Naive thymus-derived CD8-positive, alpha-beta T cell (primary cell): Measurements from ENCODE around the gene MAEA. TPM values are rescaled to one million over a fixed set of nuclear protein-coding genes. Genes with fewer than 3 reads are reported as not detected.
"Not testable (repeated sequence)": the region's sequence is repeated elsewhere in the genome, so short reads cannot be mapped to it uniquely, and the experiment has no call there.

Experiments
- ATAC-seq, 2 donors: fragments of 150-1000 bp; cut with Tn5 transposase in 1 of 2; sonication (Bioruptor Pico), chemical (Tn5 transposase) in 1 of 2; 1 replicate in 1 of 2; 2 replicates in 1 of 2; pipeline ENCODE4 v1.10.0; 2021; ENCODE audit warnings: mild to moderate bottlenecking in 2 of 2, moderate library complexity in 2 of 2
- POLR2A ChIA-PET: fragments of 350-600 bp; sonication (Branson Sonifier 250); formaldehyde crosslinking; loops from one replicate; lab custom pipeline; 2021; ENCODE audit warnings: antibody characterized with exemption; lab: Charles Lee
- DNase-seq, 10 donors: peaks; one replicate each; pipeline versions ENCODE4 v3.0.0 to v3.0.0-alpha.2; 2020 to 2022
- H3K27ac Mint-ChIP-seq, 10 donors: one replicate each; pipeline ENCODE4 v1.8.0; 2020 to 2022; ENCODE audit warnings: mild to moderate bottlenecking in 10 of 10, mixed read lengths in 10 of 10, moderate library complexity in 4 of 10, inconsistent platforms in 1 of 10
- H3K27me3 Mint-ChIP-seq, 5 donors: one replicate each; pipeline ENCODE4 v1.8.0; 2021 to 2022; ENCODE audit warnings: mixed read lengths in 5 of 5
- H3K36me3 Mint-ChIP-seq, 3 donors: one replicate each; pipeline ENCODE4 v1.8.0; 2020 to 2022; ENCODE audit warnings: mixed read lengths in 3 of 3, mild to moderate bottlenecking in 2 of 3, inconsistent platforms in 1 of 3
- H3K4me1 Mint-ChIP-seq, 4 donors: one replicate each; pipeline ENCODE4 v1.8.0; 2021 to 2022; ENCODE audit warnings: mixed read lengths in 4 of 4
- H3K4me3 Mint-ChIP-seq, 10 donors: one replicate each; pipeline ENCODE4 v1.8.0; 2020 to 2022; ENCODE audit warnings: mild to moderate bottlenecking in 10 of 10, mixed read lengths in 10 of 10, moderate library complexity in 6 of 10, inconsistent platforms in 1 of 10
- H3K9me3 Mint-ChIP-seq, 9 donors: one replicate each; pipeline ENCODE4 v1.8.0; 2020 to 2022; ENCODE audit warnings: mixed read lengths in 9 of 9, mild to moderate bottlenecking in 3 of 9, inconsistent platforms in 1 of 9, moderate library complexity in 1 of 9
- polyA plus RNA-seq, 3 donors: library from polyadenylated mRNA; unstranded; fragments of 300-500 nt; fragmentation: Illumina TruSeq; gene quantifications; one replicate each; pipeline ENCODE4 v1.2.3, GENCODE V29; 2021
- total RNA-seq, 8 experiments: library from RNA in 2 of 8; stranded (reverse) in 2 of 8; gene quantifications; one replicate each; pipeline ENCODE4 v1.2.3 and lab custom pipeline; 2021 to 2026

The MAEA gene
- total and polyA plus RNA-seq, 5 experiments from 2014 or later, result 56.7 to 112 (median 75.1) TPM

GRCh38 chr4:1328267-1329155, 38.8 kb downstream of the MAEA start:
- POLR2A ChIA-PET, result interaction anchor here (0.8 to 2.6 kb wide), 5 partner anchors 12 to 39 kb away, joined by 3 to 27 read pairs (median 3); partner anchors contain the start of genes MAEA and UVSSA
- peak in 1 of 10 donors; percentile 61 for DNase-seq

GRCh38 chr4:1329408-1330371, 40.0 kb downstream of the MAEA start:
- peak overlapping the region in 9 of 10 donors; percentile 40 to 80 (median 76) for H3K4me3 Mint-ChIP-seq
- no peaks in the 10 kb centered on the region for H3K9me3 Mint-ChIP-seq
- H3K36me3 Mint-ChIP-seq, result peaks cover 0 to 35% (median 2%) of the 10 kb centered on the region in 3 donors
- H3K4me1 Mint-ChIP-seq, result peaks cover 17 to 43% (median 32%) of the 10 kb centered on the region in 4 donors
- DNase-seq (peak in 9 of 10 donors; percentile 33 to 79 (median 57)), ATAC-seq (peak; percentile 64 to 79)
- POLR2A ChIA-PET, result interaction anchor here (0.6 to 2.6 kb wide), 9 partner anchors 10 to 533 kb away, joined by 3 to 27 read pairs (median 3); partner anchors contain the start of genes CTBP1, MAEA and UVSSA
- peak overlapping the region; percentile 87 to 98 (median 95) for H3K27ac Mint-ChIP-seq
- H3K27me3 Mint-ChIP-seq, result no peaks in the 10 kb centered on the region

More at GRCh38 chr4:1328267-1329155, 38.8 kb downstream of the MAEA start:
- Mint-ChIP-seq H3K36me3 (peaks cover 0 to 28% (median 2%) of the 10 kb centered on the region in 3 donors), H3K27me3 (no peaks in the 10 kb centered on the region), H3K4me1 (peaks cover 17 to 40% (median 29%) of the 10 kb centered on the region in 4 donors), H3K27ac (peak overlapping the region in 9 of 10 donors; percentile 71 to 96 (median 93)), H3K4me3 (peak overlapping the region in 3 of 10 donors; percentile 64 to 80 (median 69)), H3K9me3 (no peaks in the 10 kb centered on the region)
- ATAC-seq, result no peak

GRCh38 chr4:1330761-1331590, 41.3 kb downstream of the MAEA start:
- POLR2A ChIA-PET, result interaction anchor here (0.6 to 2.6 kb wide), 6 partner anchors 15 to 532 kb away, joined by 3 to 27 read pairs (median 4); partner anchors contain the start of genes CTBP1, MAEA and UVSSA
- peak; percentile 85 to 87 for ATAC-seq
- peaks cover 0 to 40% (median 2%) of the 10 kb centered on the region in 3 donors for H3K36me3 Mint-ChIP-seq
- H3K9me3 Mint-ChIP-seq, result no peaks in the 10 kb centered on the region
- H3K4me3 Mint-ChIP-seq, result peak overlapping the region; percentile 40 to 79 (median 70)
- H3K4me1 Mint-ChIP-seq, result peaks cover 20 to 48% (median 32%) of the 10 kb centered on the region in 4 donors
- peak overlapping the region; percentile 87 to 98 (median 96) for H3K27ac Mint-ChIP-seq
- H3K27me3 Mint-ChIP-seq, result no peaks in the 10 kb centered on the region
- peak in 9 of 10 donors; percentile 28 to 84 (median 74) for DNase-seq

- H3K27me3 Mint-ChIP-seq, result no peaks in the 10 kb centered on the region
- H3K4me1 Mint-ChIP-seq, result peaks cover 20 to 44% (median 33%) of the 10 kb centered on the region in 4 donors
- no peak for ATAC-seq
- peak overlapping the region in 6 of 10 donors; percentile 39 to 70 (median 57) for H3K4me3 Mint-ChIP-seq
- POLR2A ChIA-PET, result interaction anchor here (1.9 kb wide), 1 partner anchor 15 kb away, joined by 11 read pairs; the partner anchor contains the start of gene UVSSA
- H3K9me3 Mint-ChIP-seq, result no peaks in the 10 kb centered on the region
- DNase-seq, result peak in 1 of 10 donors; percentile 24
- peak overlapping the region in 8 of 10 donors; percentile 63 to 92 (median 83) for H3K27ac Mint-ChIP-seq
- H3K36me3 Mint-ChIP-seq, result peaks cover 0 to 46% (median 2%) of the 10 kb centered on the region in 3 donors
Measured at GRCh38 chr4:1331591-1332353, 42.1 kb downstream of the MAEA start.

- Mint-ChIP-seq H3K9me3 (no peaks in the 10 kb centered on the region), H3K4me3 (peak overlapping the region in 1 of 10 donors; percentile 10), H3K27ac (peak overlapping the region in 3 of 10 donors; percentile 18 to 92 (median 20)), H3K36me3 (peaks cover 0 to 53% (median 8%) of the 10 kb centered on the region in 3 donors), H3K27me3 (no peaks in the 10 kb centered on the region), H3K4me1 (peaks cover 20 to 48% (median 38%) of the 10 kb centered on the region in 4 donors)
- POLR2A ChIA-PET, result interaction anchor here (1.9 kb wide), 1 partner anchor 14 kb away, joined by 11 read pairs; the partner anchor contains the start of gene UVSSA
- peak in 1 of 10 donors; percentile 44 for DNase-seq
- ATAC-seq, result no peak
Measured at GRCh38 chr4:1332686-1333085, 43.0 kb downstream of the MAEA start.

GRCh38 chr4:1333256-1333655, 43.6 kb downstream of the MAEA start:
- DNase-seq (no peak), ATAC-seq (no peak)
- Mint-ChIP-seq H3K27ac (peak overlapping the region in 2 of 10 donors; percentile 25 to 56), H3K36me3 (peaks cover 0 to 56% (median 10%) of the 10 kb centered on the region in 3 donors), H3K9me3 (no peaks in the 10 kb centered on the region), H3K27me3 (no peaks in the 10 kb centered on the region), H3K4me3 (no peak overlapping the region), H3K4me1 (peaks cover 20 to 50% (median 38%) of the 10 kb centered on the region in 4 donors)
- POLR2A ChIA-PET, result interaction anchor here (1.9 kb wide), 1 partner anchor 13 kb away, joined by 11 read pairs; the partner anchor contains the start of gene UVSSA

GRCh38 chr4:1333851-1334578, 44.3 kb downstream of the MAEA start:
- not testable (repeated sequence) for H3K27me3 Mint-ChIP-seq, H3K4me3 Mint-ChIP-seq, DNase-seq, ATAC-seq, H3K9me3 Mint-ChIP-seq
- peak overlapping the region in 5 of 10 donors; percentile 43 to 85 (median 51) for H3K27ac Mint-ChIP-seq
- H3K4me1 Mint-ChIP-seq, result peaks cover 20 to 48% (median 35%) of the 10 kb centered on the region in 4 donors
- H3K36me3 Mint-ChIP-seq, result peaks cover 0 to 59% (median 13%) of the 10 kb centered on the region in 3 donors
- POLR2A ChIA-PET, result interaction anchor here (1.2 kb wide), 1 partner anchor 12 kb away, joined by 3 read pairs; no protein-coding TSS in a partner anchor

- peaks cover 14 to 43% (median 30%) of the 10 kb centered on the region in 4 donors for H3K4me1 Mint-ChIP-seq
- H3K36me3 Mint-ChIP-seq, result peaks cover 0 to 59% (median 15%) of the 10 kb centered on the region in 3 donors
- no peaks in the 10 kb centered on the region for H3K9me3 Mint-ChIP-seq
Measured at GRCh38 chr4:1334579-1334895, 44.8 kb downstream of the MAEA start.

GRCh38 chr4:1335193-1335883, 45.6 kb downstream of the MAEA start:
- ATAC-seq, DNase-seq, H3K4me3 Mint-ChIP-seq, H3K27me3 Mint-ChIP-seq, H3K9me3 Mint-ChIP-seq: not testable (repeated sequence)
- peaks cover 0 to 62% (median 15%) of the 10 kb centered on the region in 3 donors for H3K36me3 Mint-ChIP-seq
- POLR2A ChIA-PET, result interaction anchor here (0.7 to 1.2 kb wide), 2 partner anchors 11 to 46 kb away, joined by 3 read pairs; no protein-coding TSS in a partner anchor
- H3K4me1 Mint-ChIP-seq, result peaks cover 12 to 37% (median 24%) of the 10 kb centered on the region in 4 donors
- peak overlapping the region in 5 of 10 donors; percentile 12 to 79 (median 51) for H3K27ac Mint-ChIP-seq

More at GRCh38 chr4:1334579-1334895, 44.8 kb downstream of the MAEA start:
- ATAC-seq (no peak), DNase-seq (no peak)
- no peaks in the 10 kb centered on the region for H3K27me3 Mint-ChIP-seq
- H3K4me3 Mint-ChIP-seq, result no peak overlapping the region
- POLR2A ChIA-PET, result interaction anchor here (1.2 kb wide), 1 partner anchor 12 kb away, joined by 3 read pairs; no protein-coding TSS in a partner anchor
- peak overlapping the region in 6 of 10 donors; percentile 41 to 85 (median 50) for H3K27ac Mint-ChIP-seq
